Natural killer cell (primary cell): ENCODE results near the gene TMEM8B. TPM values are rescaled to one million over a fixed set of nuclear protein-coding genes. Genes with fewer than 3 reads are reported as not detected.
"Not testable (repeated sequence)": the region's sequence is repeated elsewhere in the genome, so short reads cannot be mapped to it uniquely, and the experiment has no call there.

Experiments
- ATAC-seq, 3 donors: fragments of 150-1000 bp in 2 of 3; fragments of 200-7000 bp in 1 of 3; cut with Tn5 transposase; 1 replicate in 1 of 3; 2 replicates in 2 of 3; pipeline ENCODE4 v1.10.0; 2021; ENCODE audit warnings: mild to moderate bottlenecking in 2 of 3, moderate library complexity in 2 of 3
- DNase-seq, 2 donors: peaks; one replicate each; pipeline versions ENCODE4 v3.0.0 to v3.0.0-alpha.2; 2013 to 2021; ENCODE audit warnings: mixed read lengths in 1 of 2
- H3K27ac ChIP-seq: one replicate; pipeline ENCODE4 v1.5.1; 2013; ENCODE audit warnings: mild to moderate bottlenecking, low read length
- H3K27me3 ChIP-seq: one replicate; pipeline ENCODE4 v1.6.1; 2013; ENCODE audit warnings: low read length; ENCODE audit not compliant: control insufficient read depth, insufficient read depth
- H3K36me3 ChIP-seq: one replicate; pipeline ENCODE4 v1.6.1; 2013; ENCODE audit warnings: low read length; ENCODE audit not compliant: control insufficient read depth, insufficient read depth
- H3K4me1 ChIP-seq: one replicate; pipeline ENCODE4 v1.6.1; 2013; ENCODE audit warnings: low read length; ENCODE audit not compliant: control insufficient read depth, insufficient read depth
- H3K4me3 ChIP-seq: one replicate; pipeline ENCODE4 v1.5.1; 2013; ENCODE audit warnings: low read length
- H3K9me3 ChIP-seq: one replicate; pipeline ENCODE4 v1.6.1; 2013; ENCODE audit warnings: low read length; ENCODE audit not compliant: control insufficient read depth, insufficient read depth
- H3K27ac Mint-ChIP-seq, 2 donors: one replicate each; pipeline ENCODE4 v1.8.0; 2022; ENCODE audit warnings: mild to moderate bottlenecking in 2 of 2, mixed read lengths in 2 of 2, moderate library complexity in 1 of 2
- H3K27me3 Mint-ChIP-seq, 2 donors: one replicate each; pipeline ENCODE4 v1.8.0; 2022; ENCODE audit warnings: low read depth in 2 of 2, mixed read lengths in 2 of 2
- H3K36me3 Mint-ChIP-seq: one replicate; pipeline ENCODE4 v1.8.0; 2022; ENCODE audit warnings: mixed read lengths
- H3K4me1 Mint-ChIP-seq, 2 donors: one replicate each; pipeline ENCODE4 v1.8.0; 2022; ENCODE audit warnings: mixed read lengths in 2 of 2
- H3K4me3 Mint-ChIP-seq: one replicate; pipeline ENCODE4 v1.8.0; 2022; ENCODE audit warnings: mild to moderate bottlenecking, moderate library complexity, mixed read lengths
- H3K9me3 Mint-ChIP-seq, 2 donors: one replicate each; pipeline ENCODE4 v1.8.0; 2022; ENCODE audit warnings: mixed read lengths in 2 of 2
- WGBS: methylation state at CpG from one replicate; pipeline ENCODE4 v1.1.7; 2013; ENCODE audit warnings: missing lambda C conversion rate; ENCODE audit not compliant: insufficient coverage; 5-methylcytosine and 5-hydroxymethylcytosine counted together
- intact Hi-C: fragments of 100-400 bp; cut with micrococcal nuclease; formaldehyde crosslinking; loops from one replicate; pipeline ENCODE4 v1.14.2; 2022
- total RNA-seq, 4 donors: library from RNA; stranded (reverse); fragments of 120-200 nt in 1 of 4; gene quantifications; one replicate each; pipeline versions ENCODE4 v1.2.3 to v1.2.4, GENCODE V29; 2013 to 2022
- TF ChIP-seq, protein P1 (sequence below): fragments of 200-600 bp; IDR thresholded peaks from one replicate; pipeline ENCODE4 v1.8.0; 2022; ENCODE audit warnings: antibody characterized with exemption

Gene TMEM8B
- total RNA-seq, 3 donors from 2014 or later (not counting 1 experiment from before 2014, with no cell fraction given), result 5.2 to 7.8 (median 5.4) TPM

- Histone ChIP-seq H3K4me3 (no peak overlapping the region), H3K9me3 (no peaks in the 10 kb centered on the region), H3K27ac (no peak overlapping the region), H3K4me1 (no peaks in the 10 kb centered on the region), H3K36me3 (no peaks in the 10 kb centered on the region), H3K27me3 (peaks cover 4% of the 10 kb centered on the region)
- Mint-ChIP-seq H3K27ac (no peak overlapping the region), H3K9me3 (no peaks in the 10 kb centered on the region), H3K4me3 (no peak overlapping the region), H3K27me3 (peaks cover 19 to 30% of the 10 kb centered on the region in 2 donors), H3K36me3 (no peaks in the 10 kb centered on the region), H3K4me1 (no peaks in the 10 kb centered on the region)
- DNase-seq (no peak), ATAC-seq (no peak)
- TF ChIP-seq, protein P1, sequence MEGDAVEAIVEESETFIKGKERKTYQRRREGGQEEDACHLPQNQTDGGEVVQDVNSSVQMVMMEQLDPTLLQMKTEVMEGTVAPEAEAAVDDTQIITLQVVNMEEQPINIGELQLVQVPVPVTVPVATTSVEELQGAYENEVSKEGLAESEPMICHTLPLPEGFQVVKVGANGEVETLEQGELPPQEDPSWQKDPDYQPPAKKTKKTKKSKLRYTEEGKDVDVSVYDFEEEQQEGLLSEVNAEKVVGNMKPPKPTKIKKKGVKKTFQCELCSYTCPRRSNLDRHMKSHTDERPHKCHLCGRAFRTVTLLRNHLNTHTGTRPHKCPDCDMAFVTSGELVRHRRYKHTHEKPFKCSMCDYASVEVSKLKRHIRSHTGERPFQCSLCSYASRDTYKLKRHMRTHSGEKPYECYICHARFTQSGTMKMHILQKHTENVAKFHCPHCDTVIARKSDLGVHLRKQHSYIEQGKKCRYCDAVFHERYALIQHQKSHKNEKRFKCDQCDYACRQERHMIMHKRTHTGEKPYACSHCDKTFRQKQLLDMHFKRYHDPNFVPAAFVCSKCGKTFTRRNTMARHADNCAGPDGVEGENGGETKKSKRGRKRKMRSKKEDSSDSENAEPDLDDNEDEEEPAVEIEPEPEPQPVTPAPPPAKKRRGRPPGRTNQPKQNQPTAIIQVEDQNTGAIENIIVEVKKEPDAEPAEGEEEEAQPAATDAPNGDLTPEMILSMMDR, result no peak
- intact Hi-C loops, result no loop called here
- WGBS, result 52% methylated on average over 3 of the region's 3 CpGs
These were observed 62.6 kb downstream of the TMEM8B start for GRCh38 chr9:35891646-35892045.

- no peaks in the 10 kb centered on the region for H3K4me1 ChIP-seq
- H3K27ac ChIP-seq, result no peak overlapping the region
- H3K4me3 Mint-ChIP-seq, result no peak overlapping the region
- peaks cover 4% of the 10 kb centered on the region for H3K27me3 ChIP-seq
- no peaks in the 10 kb centered on the region for H3K36me3 Mint-ChIP-seq
- 94% methylated on average over 1 of the region's 1 CpG for WGBS
- ATAC-seq (no peak), DNase-seq (no peak)
- no peaks in the 10 kb centered on the region for H3K36me3 ChIP-seq
- no peaks in the 10 kb centered on the region for H3K9me3 Mint-ChIP-seq
- H3K27ac Mint-ChIP-seq, result no peak overlapping the region
- TF ChIP-seq, protein P1, result no peak
- H3K9me3 ChIP-seq, result no peaks in the 10 kb centered on the region
- intact Hi-C loops, result no loop called here
- no peaks in the 10 kb centered on the region for H3K4me1 Mint-ChIP-seq
- no peak overlapping the region for H3K4me3 ChIP-seq
- H3K27me3 Mint-ChIP-seq, result peaks cover 19 to 30% of the 10 kb centered on the region in 2 donors
These were observed 63.0 kb downstream of the TMEM8B start for GRCh38 chr9:35892051-35892450.

DNA sequence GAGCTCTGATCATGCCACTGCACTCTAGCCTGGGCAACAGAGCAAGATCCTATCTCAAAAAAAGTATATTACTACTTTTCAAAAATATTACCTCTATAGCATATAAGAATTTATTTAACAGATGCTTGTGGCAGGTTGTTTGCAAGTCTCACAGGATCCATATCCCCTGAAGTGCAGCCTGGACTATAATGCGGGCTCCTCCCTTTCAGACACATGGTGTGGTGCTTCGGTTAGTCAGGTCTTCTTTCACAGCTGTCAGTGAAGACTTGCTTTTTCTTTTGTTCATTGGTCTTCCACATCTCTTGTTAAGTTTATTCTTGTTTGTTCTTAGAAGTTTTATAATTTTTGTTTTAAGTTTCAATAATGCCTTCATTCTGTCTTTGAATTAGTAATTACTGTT is 67.5 kb downstream of the TMEM8B start:
- no peak overlapping the region for H3K4me3 Mint-ChIP-seq
- H3K4me1 ChIP-seq, result no peaks in the 10 kb centered on the region
- no peak overlapping the region for H3K27ac ChIP-seq
- intact Hi-C loops, result no loop called here
- H3K36me3 Mint-ChIP-seq, result no peaks in the 10 kb centered on the region
- DNase-seq (no peak), ATAC-seq (no peak)
- no peaks in the 10 kb centered on the region for H3K36me3 ChIP-seq
- H3K27me3 Mint-ChIP-seq, result peaks cover 22 to 38% of the 10 kb centered on the region in 2 donors
- no peaks in the 10 kb centered on the region for H3K9me3 ChIP-seq
- no peak overlapping the region for H3K4me3 ChIP-seq
- TF ChIP-seq, protein P1, result no peak
- no peak overlapping the region for H3K27ac Mint-ChIP-seq
- peaks cover 7% of the 10 kb centered on the region for H3K27me3 ChIP-seq
- 100% methylated on average over 2 of the region's 2 CpGs for WGBS
- no peaks in the 10 kb centered on the region for H3K9me3 Mint-ChIP-seq
- no peaks in the 10 kb centered on the region for H3K4me1 Mint-ChIP-seq

DNA sequence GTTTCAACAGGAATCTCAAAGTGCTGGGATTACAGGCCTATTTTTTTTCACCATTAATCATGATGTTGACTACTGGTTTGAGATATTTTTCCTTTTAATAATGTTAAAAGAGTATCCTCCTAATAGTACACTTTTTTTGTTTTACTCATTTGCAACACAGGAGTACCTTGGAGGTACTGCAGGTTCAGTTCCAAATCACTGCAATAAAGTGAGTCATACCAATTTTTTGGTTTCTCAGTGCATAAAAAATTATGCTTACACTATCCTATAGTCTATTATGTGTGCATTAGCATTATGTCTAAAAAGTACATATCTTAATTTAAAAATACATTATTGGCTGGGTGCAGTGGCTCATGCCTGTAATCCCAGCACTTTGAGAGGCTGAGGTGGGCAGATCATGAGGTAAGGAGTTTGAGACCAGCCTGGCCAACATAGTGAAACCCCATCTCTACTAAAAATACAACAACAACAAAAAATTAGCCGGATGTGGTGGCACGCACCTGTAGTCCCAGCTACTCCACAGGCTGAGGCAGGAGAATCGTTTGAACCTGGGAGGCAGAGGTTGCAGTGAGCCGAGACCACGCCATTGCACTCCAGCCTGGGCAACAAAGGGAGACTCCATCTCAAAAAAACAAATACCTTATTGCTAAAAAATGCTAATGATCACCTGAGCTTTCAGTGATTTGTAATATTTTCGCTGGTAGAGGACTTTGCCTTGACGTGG is 68.5 kb downstream of the TMEM8B start:
- ATAC-seq, H3K4me1 Mint-ChIP-seq, H3K27me3 ChIP-seq, intact Hi-C loops, H3K4me1 ChIP-seq, H3K36me3 ChIP-seq, H3K36me3 Mint-ChIP-seq, H3K4me3 Mint-ChIP-seq, H3K4me3 ChIP-seq, H3K27ac Mint-ChIP-seq, H3K9me3 ChIP-seq, H3K9me3 Mint-ChIP-seq, DNase-seq, H3K27ac ChIP-seq: not testable (repeated sequence)
- WGBS, result 88% methylated on average over 7 of the region's 7 CpGs
- H3K27me3 Mint-ChIP-seq, result peaks cover 20 to 40% of the 10 kb centered on the region in 2 donors
